ENCODE data around the gene CERS6.
A peak's percentile ranks its signal among the peaks of the same experiment; 100 is the strongest.

CERS6 gene

GRCh38 chr2:168573128-168573903, 117.2 kb downstream of the CERS6 start:
- DNase-seq: peak; percentile 5

GRCh38 chr2:168574856-168575630, 119.0 kb downstream of the CERS6 start:
- DNase-seq: no peak

GRCh38 chr2:168577885-168578284, 121.8 kb downstream of the CERS6 start:
- no peak for DNase-seq

- DNase-seq: peak; percentile 7
These were observed 127.1 kb downstream of the CERS6 start for GRCh38 chr2:168583064-168583709.

- no peak for DNase-seq
These were observed 127.8 kb downstream of the CERS6 start for GRCh38 chr2:168583710-168584521.

GRCh38 chr2:168584911-168585310, 128.8 kb downstream of the CERS6 start:
- no peak for DNase-seq

- DNase-seq: no peak
These were observed 129.6 kb downstream of the CERS6 start for GRCh38 chr2:168585700-168586099.

GRCh38 chr2:168587307-168587706, 131.2 kb downstream of the CERS6 start:
- DNase-seq: no peak

GRCh38 chr2:168589236-168590211, 133.5 kb downstream of the CERS6 start:
- no peak for DNase-seq

GRCh38 chr2:168592181-168592831, 136.2 kb downstream of the CERS6 start:
- DNase-seq: no peak

GRCh38 chr2:168593713-168594112, 137.6 kb downstream of the CERS6 start:
- no peak for DNase-seq

GRCh38 chr2:168594778-168595177, 138.7 kb downstream of the CERS6 start:
- no peak for DNase-seq

GRCh38 chr2:168596881-168597655, 141.0 kb downstream of the CERS6 start:
- DNase-seq: no peak

- DNase-seq: no peak
These were observed 143.7 kb downstream of the CERS6 start for GRCh38 chr2:168599738-168600137.

- DNase-seq: no peak
These were observed 144.9 kb downstream of the CERS6 start for GRCh38 chr2:168600949-168601348.

GRCh38 chr2:168601741-168602140, 145.7 kb downstream of the CERS6 start:
- no peak for DNase-seq

- DNase-seq: no peak
These were observed 146.3 kb downstream of the CERS6 start for GRCh38 chr2:168602379-168602778.

- DNase-seq: no peak
These were observed 146.9 kb downstream of the CERS6 start for GRCh38 chr2:168602846-168603401.

GRCh38 chr2:168603439-168603961, 147.4 kb downstream of the CERS6 start:
- DNase-seq: no peak

GRCh38 chr2:168604252-168604651, 148.2 kb downstream of the CERS6 start:
- DNase-seq: no peak

All from RPMI8226 (cell line).